Fibroblast of villous mesenchyme (primary cell): Measurements from ENCODE around the gene RELCH. TPM values are rescaled to one million over a fixed set of nuclear protein-coding genes. Genes with fewer than 3 reads are reported as not detected.

Source experiments
- DNase-seq: peaks from one replicate; pipeline ENCODE4 v3.0.0-alpha.2; 2010; ENCODE audit warnings: low read depth
- H3K4me3 ChIP-seq: 2 replicates; pipeline ENCODE4 v1.5.1; 2011; ENCODE audit warnings: low read depth, mild to moderate bottlenecking, low read length
- total RNA-seq: library from RNA; depleted of rRNA; stranded (reverse); fragments of >200 nt; gene quantifications from 2 replicates; pipeline ENCODE4 v1.2.3, GENCODE V29; 2012
- TF ChIP-seq, protein P1 (sequence below): IDR thresholded peaks from 2 replicates; pipeline ENCODE4 v1.5.1; 2012; ENCODE audit warnings: low read depth, mild to moderate bottlenecking, low read length; ENCODE audit not compliant: insufficient read depth

The RELCH gene, protein sequence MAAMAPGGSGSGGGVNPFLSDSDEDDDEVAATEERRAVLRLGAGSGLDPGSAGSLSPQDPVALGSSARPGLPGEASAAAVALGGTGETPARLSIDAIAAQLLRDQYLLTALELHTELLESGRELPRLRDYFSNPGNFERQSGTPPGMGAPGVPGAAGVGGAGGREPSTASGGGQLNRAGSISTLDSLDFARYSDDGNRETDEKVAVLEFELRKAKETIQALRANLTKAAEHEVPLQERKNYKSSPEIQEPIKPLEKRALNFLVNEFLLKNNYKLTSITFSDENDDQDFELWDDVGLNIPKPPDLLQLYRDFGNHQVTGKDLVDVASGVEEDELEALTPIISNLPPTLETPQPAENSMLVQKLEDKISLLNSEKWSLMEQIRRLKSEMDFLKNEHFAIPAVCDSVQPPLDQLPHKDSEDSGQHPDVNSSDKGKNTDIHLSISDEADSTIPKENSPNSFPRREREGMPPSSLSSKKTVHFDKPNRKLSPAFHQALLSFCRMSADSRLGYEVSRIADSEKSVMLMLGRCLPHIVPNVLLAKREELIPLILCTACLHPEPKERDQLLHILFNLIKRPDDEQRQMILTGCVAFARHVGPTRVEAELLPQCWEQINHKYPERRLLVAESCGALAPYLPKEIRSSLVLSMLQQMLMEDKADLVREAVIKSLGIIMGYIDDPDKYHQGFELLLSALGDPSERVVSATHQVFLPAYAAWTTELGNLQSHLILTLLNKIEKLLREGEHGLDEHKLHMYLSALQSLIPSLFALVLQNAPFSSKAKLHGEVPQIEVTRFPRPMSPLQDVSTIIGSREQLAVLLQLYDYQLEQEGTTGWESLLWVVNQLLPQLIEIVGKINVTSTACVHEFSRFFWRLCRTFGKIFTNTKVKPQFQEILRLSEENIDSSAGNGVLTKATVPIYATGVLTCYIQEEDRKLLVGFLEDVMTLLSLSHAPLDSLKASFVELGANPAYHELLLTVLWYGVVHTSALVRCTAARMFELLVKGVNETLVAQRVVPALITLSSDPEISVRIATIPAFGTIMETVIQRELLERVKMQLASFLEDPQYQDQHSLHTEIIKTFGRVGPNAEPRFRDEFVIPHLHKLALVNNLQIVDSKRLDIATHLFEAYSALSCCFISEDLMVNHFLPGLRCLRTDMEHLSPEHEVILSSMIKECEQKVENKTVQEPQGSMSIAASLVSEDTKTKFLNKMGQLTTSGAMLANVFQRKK
- total RNA-seq, result 27.7 and 50.1 TPM in 2 replicates

DNA sequence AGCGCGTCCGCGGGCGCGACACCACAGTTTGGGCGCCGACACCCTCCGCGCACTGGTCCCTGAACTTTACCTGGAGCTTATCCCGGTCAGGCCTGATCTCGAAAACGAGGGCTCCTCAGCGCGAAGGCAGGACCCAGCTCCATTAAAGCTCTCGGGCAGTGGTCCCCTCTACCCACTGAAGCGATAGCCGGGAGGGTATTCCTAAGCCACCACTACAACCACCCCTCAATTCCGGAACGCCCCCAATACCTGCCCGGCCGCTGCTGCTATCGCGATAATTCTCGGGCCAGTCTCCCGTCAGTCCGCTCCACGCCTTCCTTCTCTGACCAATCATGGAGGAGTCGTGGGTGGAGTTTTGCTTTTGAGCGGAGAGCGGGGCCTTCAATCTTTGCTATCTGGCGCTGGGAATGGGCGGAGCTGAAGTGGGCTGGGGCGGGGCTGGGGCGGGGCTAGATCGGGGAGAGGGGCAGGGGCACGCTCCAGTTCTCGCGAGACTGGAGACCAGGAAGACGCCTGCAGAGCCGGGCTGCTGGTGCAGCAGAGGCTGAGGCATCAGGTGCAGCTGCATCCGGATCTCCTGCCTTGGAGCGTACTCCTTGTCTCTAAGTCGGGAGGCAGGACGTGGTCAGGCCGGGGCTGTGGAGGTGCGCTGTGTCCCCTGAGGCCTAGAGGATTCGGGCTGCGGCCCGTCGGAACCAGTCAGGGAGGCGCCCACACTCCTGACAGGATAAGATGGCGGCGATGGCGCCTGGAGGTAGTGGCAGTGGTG is at the start of gene RELCH, which contains the start of gene PIGN:
Gene RELCH, plus strand, starts transcription at position 482 of the 769 bp plus-strand sequence. Its CDS starts 251 bp downstream, at position 733.
Gene PIGN, minus strand, starts transcription at position 283 of the 769 bp plus-strand sequence. CDS start 25,703 bp downstream, outside the sequence.
- H3K4me3 ChIP-seq, result peak within 1 kb of the TSS; percentile 83
- TF ChIP-seq, protein P1, sequence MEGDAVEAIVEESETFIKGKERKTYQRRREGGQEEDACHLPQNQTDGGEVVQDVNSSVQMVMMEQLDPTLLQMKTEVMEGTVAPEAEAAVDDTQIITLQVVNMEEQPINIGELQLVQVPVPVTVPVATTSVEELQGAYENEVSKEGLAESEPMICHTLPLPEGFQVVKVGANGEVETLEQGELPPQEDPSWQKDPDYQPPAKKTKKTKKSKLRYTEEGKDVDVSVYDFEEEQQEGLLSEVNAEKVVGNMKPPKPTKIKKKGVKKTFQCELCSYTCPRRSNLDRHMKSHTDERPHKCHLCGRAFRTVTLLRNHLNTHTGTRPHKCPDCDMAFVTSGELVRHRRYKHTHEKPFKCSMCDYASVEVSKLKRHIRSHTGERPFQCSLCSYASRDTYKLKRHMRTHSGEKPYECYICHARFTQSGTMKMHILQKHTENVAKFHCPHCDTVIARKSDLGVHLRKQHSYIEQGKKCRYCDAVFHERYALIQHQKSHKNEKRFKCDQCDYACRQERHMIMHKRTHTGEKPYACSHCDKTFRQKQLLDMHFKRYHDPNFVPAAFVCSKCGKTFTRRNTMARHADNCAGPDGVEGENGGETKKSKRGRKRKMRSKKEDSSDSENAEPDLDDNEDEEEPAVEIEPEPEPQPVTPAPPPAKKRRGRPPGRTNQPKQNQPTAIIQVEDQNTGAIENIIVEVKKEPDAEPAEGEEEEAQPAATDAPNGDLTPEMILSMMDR, result no peak
- peak; percentile 99 for DNase-seq

DNA sequence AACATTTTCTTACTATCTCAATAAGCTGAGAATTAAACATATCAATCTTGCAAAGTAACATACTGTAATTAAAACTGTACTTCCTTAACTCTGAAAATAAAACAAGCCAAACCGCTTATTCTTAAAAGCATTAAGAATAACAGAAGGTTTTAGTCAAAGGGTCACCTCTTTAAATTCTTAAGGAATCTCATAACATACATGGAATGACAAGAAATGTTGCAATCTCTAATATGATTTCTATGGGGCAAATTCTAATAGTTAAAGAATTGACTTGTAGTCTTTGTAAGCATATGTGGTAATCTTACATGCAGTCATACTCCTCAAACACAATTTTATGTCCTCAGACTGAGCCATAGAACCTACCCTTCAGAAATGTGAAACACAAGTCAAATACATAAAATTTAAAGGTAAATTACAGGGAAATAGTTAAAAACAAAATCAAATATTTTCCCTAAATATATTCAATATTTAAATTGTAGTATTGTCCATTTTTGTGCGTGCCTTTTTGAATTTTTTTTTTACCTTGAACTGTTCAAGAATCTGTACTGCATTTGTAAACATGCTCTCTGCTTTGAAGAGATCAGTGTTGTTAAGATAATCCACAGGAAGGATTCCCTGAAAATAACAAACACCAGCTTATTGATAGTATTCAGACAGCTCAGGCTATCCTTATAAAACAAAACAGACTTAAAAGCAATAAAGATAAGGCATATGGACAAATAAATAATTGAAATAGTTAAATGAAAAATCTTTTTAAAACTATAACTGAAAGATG is 48.4 kb upstream of the RELCH start:
- peak; percentile 18 for DNase-seq
- TF ChIP-seq, protein P1, result no peak

DNA sequence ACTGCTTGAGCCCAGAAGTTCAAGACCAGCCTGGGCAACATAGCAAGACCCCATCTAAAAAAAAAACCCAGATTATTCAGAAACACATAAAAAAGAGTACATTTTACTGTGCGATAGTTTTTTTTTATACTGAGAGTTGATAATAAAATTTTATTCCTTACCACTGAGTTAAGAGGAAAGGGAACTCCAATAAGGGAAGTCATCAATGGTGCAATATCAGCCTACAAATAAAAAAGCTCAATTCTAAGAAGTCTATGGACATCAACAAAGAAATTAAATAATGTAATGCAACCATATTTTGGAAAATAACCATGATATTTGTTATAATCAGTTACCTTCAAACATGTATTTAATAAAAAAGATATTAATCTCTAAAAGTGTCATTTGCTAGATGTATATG is 46.8 kb upstream of the RELCH start:
- TF ChIP-seq, protein P1, result no peak
- DNase-seq, result no peak
- H3K4me3 ChIP-seq, result no peak overlapping the region

More for the DNA sequence above, 48.4 kb upstream of the RELCH start:
- H3K4me3 ChIP-seq, result no peak overlapping the region

DNA sequence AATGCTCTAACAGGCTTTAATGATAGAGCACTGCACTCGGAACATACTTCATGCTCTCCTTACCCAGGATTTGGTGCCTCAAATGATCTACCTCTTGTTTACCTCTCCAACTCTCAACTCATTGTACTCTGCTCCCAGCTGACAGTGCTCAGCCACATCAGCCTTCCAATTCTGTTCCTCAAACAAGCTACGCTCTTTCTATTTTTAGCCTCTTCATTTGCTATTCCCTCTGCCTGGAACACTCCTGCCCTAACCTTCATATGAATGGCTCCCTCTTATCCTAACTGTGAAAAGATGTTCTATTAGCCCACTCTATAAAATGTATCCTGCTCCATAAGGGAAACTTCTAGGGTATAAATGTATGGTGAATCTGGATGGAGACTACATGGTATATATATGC is 42.7 kb upstream of the RELCH start:
- TF ChIP-seq, protein P1, result no peak
- no peak overlapping the region for H3K4me3 ChIP-seq
- DNase-seq, result no peak

DNA sequence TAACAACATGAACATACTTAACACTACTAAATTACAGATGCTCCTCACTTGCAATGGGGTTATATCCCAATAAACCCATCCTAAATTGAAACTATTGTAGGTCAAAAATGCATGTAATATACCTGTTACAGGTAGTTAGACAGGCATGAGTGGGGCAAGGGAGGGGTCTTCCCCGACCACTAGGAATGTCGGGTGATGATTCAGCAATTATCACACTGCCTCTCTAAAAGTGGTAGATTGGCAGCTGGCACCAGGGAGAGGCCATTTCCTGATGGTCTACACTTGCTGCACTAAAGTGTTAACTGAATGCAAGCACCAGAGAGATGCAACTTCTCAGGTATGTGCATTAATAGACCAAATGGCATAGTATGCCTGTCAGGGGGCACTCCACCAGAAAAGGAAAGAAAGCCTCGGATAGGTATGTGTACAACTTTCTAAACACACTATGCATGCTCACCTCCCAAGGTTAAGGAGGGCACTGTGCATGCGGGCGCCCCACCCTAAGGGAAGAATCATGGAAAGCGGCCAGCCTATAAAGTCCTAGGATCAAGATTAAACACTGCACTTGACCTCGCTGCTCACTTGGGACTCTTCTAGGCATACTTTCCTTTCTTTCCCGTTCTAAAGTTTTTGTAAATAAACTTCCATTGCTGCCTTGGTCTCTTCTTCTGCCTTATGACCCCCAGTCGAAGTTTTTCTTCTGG is 35.8 kb upstream of the RELCH start:
- no peak for DNase-seq
- no peak overlapping the region for H3K4me3 ChIP-seq
- TF ChIP-seq, protein P1, result no peak
